Astrocyte (in vitro differentiated cells and primary cell): ENCODE data around the gene PRKCH. TPM values are rescaled to one million over a fixed set of nuclear protein-coding genes. Genes with fewer than 3 reads are reported as not detected.

ENCODE experiments used
- DNase-seq: peaks from one replicate; pipeline ENCODE4 v3.0.0-alpha.2; 2010; ENCODE audit warnings: low read depth
- FAIRE-seq: peaks from 2 replicates; lab custom pipeline; 2011; peaks lifted over from hg19 to GRCh38; lab: Jason Lieb, UNC
- H2AFZ ChIP-seq: 2 replicates; pipeline ENCODE4 v1.6.0; 2012; ENCODE audit warnings: low read depth, low read length, inconsistent platforms
- H3K27ac ChIP-seq: 2 replicates; pipeline ENCODE4 v1.5.1; 2011; ENCODE audit warnings: low read depth, low read length, inconsistent platforms
- H3K27me3 ChIP-seq: 2 replicates; pipeline ENCODE4 v1.6.0; 2011; ENCODE audit warnings: low read length, inconsistent platforms; ENCODE audit not compliant: insufficient read depth
- H3K36me3 ChIP-seq: 2 replicates; pipeline ENCODE4 v1.5.1; 2011; ENCODE audit warnings: low read length, inconsistent platforms; ENCODE audit not compliant: insufficient read depth
- H3K4me1 ChIP-seq: 2 replicates; pipeline ENCODE4 v1.5.1; 2011; ENCODE audit warnings: low read length, inconsistent platforms; ENCODE audit not compliant: insufficient read depth
- H3K4me2 ChIP-seq: 2 replicates; pipeline ENCODE4 v1.6.0; 2012; ENCODE audit warnings: low read length, inconsistent platforms
- H3K4me3 ChIP-seq: 2 replicates; pipeline ENCODE4 v1.5.1; 2011; ENCODE audit warnings: low read depth, mild to moderate bottlenecking, low read length, inconsistent platforms; ENCODE audit not compliant: insufficient read depth
- H3K79me2 ChIP-seq: 2 replicates; pipeline ENCODE4 v1.6.0; 2012; ENCODE audit warnings: mild to moderate bottlenecking, low read length, inconsistent platforms; ENCODE audit not compliant: insufficient read depth
- H3K9ac ChIP-seq: 2 replicates; pipeline ENCODE4 v1.6.0; 2012; ENCODE audit warnings: mild to moderate bottlenecking, low read length, inconsistent platforms
- H3K9me3 ChIP-seq: 2 replicates; pipeline ENCODE4 v1.5.1; 2012; ENCODE audit warnings: low read depth, mild to moderate bottlenecking, low read length, inconsistent platforms; ENCODE audit not compliant: insufficient read depth
- H4K20me1 ChIP-seq: 2 replicates; pipeline ENCODE4 v1.6.0; 2012; ENCODE audit warnings: low read length, inconsistent platforms; ENCODE audit not compliant: insufficient read depth
- H3K27ac Mint-ChIP-seq: one replicate; pipeline ENCODE4 v1.8.0; 2021; ENCODE audit warnings: mild to moderate bottlenecking, mixed read lengths; ENCODE audit not compliant: unreplicated experiment
- H3K27me3 Mint-ChIP-seq: one replicate; pipeline ENCODE4 v1.8.0; 2021; ENCODE audit warnings: low read depth, mixed read lengths; ENCODE audit not compliant: unreplicated experiment
- H3K36me3 Mint-ChIP-seq: one replicate; pipeline ENCODE4 v1.8.0; 2021; ENCODE audit warnings: low read depth, mixed read lengths; ENCODE audit not compliant: unreplicated experiment
- H3K4me1 Mint-ChIP-seq: one replicate; pipeline ENCODE4 v1.8.0; 2021; ENCODE audit warnings: low read depth, mixed read lengths; ENCODE audit not compliant: unreplicated experiment
- H3K4me3 Mint-ChIP-seq: one replicate; pipeline ENCODE4 v1.8.0; 2021; ENCODE audit warnings: mild to moderate bottlenecking, moderate library complexity, mixed read lengths; ENCODE audit not compliant: unreplicated experiment
- H3K9me3 Mint-ChIP-seq: one replicate; pipeline ENCODE4 v1.8.0; 2021; ENCODE audit warnings: mild to moderate bottlenecking, mixed read lengths; ENCODE audit not compliant: unreplicated experiment
- CTCF ChIP-seq: IDR thresholded peaks from 2 replicates; pipeline ENCODE4 v1.5.1; 2011; ENCODE audit warnings: low read depth, mild to moderate bottlenecking, inconsistent platforms, low read length, moderate library complexity; ENCODE audit not compliant: insufficient read depth
- EZH2 ChIP-seq: IDR thresholded peaks from 2 replicates; pipeline ENCODE4 v1.6.1; 2012; ENCODE audit warnings: mild to moderate bottlenecking, low read length, inconsistent platforms; ENCODE audit not compliant: insufficient read depth
- total RNA-seq: library from RNA; stranded (reverse); gene quantifications from 2 replicates; pipeline ENCODE4 v1.2.1, GENCODE V29; 2021

The PRKCH gene
- total RNA-seq, 1 donor from 2014 or later: 6.0 TPM

DNA sequence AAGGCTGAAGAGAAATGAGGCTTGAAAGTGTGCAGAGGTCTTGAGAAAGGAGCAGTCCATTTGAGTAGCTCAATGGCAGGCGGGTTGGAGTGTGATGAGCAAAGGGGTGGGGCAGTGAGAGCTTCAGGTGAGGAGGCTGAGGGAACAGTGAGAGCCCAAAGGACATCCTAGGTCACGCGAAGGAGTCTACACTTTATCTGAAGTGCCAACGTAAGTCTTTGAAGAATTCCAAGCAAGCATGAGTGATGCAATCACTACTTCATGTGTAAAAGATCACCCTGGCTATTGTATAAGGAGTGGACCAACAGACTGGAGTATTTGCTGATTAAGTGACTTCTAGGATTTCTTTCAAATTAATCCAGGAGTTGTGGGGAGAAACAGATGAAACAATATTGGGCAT lies 214.1 kb downstream of the PRKCH start:
- H3K27me3 Mint-ChIP-seq: no peaks in the 10 kb centered on the region
- no peak overlapping the region for H3K4me2 ChIP-seq
- FAIRE-seq: no peak
- H3K36me3 Mint-ChIP-seq: no peaks in the 10 kb centered on the region
- no peak overlapping the region for H3K27ac ChIP-seq
- TF ChIP-seq CTCF (no peak), EZH2 (no peak)
- H3K4me3 Mint-ChIP-seq: peak overlapping the region; percentile 50
- H3K27me3 ChIP-seq: no peaks in the 10 kb centered on the region
- H3K4me1 ChIP-seq: peaks cover 18% of the 10 kb centered on the region
- H3K9ac ChIP-seq: no peak overlapping the region
- H3K9me3 Mint-ChIP-seq: peaks cover 2% of the 10 kb centered on the region
- no peaks in the 10 kb centered on the region for H4K20me1 ChIP-seq
- H3K79me2 ChIP-seq: no peaks in the 10 kb centered on the region
- H3K27ac Mint-ChIP-seq: peak overlapping the region; percentile 87
- H3K4me3 ChIP-seq: no peak overlapping the region
- no peak overlapping the region for H2AFZ ChIP-seq
- no peak for DNase-seq
- H3K4me1 Mint-ChIP-seq: peaks cover 60% of the 10 kb centered on the region
- H3K9me3 ChIP-seq: no peaks in the 10 kb centered on the region
- H3K36me3 ChIP-seq: no peaks in the 10 kb centered on the region

DNA sequence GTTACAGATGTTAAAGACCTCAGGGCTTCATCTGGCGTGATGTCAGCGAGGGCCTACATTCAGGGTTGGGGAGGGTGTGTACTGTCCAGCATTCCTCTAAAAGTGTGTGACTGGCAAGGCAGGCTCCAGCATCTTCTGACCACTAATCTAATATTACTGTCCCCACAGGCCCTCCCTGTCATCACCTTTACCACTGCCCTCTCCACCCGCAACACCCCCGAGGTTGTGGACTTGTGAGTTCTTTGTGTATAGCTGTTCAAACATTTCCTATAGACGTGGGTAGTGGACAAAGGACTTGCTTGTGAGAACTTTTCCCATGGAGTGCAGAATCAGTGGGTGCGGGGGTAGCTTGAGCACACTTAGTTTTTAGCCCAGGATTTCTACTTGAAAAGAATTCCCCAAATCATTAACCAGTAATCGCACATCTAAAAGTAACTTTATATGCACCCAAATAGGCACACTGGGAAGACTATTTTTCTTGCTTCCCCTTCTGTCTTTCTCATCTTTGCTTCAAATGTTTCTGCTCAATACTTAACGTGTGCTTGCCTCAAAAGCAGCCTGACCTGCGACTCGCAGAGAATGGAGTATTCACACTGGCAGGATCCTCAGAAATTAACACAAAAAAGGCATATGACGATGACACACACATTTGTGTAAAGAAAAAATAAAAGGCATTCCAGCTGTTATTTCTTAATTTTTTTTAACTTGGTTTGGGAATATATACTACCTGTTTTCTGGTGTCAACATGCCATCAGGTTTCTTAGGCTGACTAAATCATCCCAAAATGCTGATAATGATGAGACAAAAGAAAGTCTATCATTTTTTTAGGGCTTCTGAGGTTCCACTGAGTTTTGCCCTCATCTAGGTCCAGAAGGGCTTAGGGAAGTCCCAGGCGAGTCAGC lies 215.5 kb downstream of the PRKCH start:
- FAIRE-seq (no peak), DNase-seq (no peak)
- no peaks in the 10 kb centered on the region for H3K36me3 Mint-ChIP-seq
- Histone ChIP-seq H3K4me1 (peaks cover 18% of the 10 kb centered on the region), H3K4me3 (no peak overlapping the region), H3K9ac (peak overlapping the region; percentile 17), H3K79me2 (no peaks in the 10 kb centered on the region), H3K36me3 (no peaks in the 10 kb centered on the region), H3K9me3 (no peaks in the 10 kb centered on the region), H2AFZ (peak overlapping the region; percentile 6), H3K27me3 (no peaks in the 10 kb centered on the region), H3K27ac (peak overlapping the region; percentile 30), H3K4me2 (peak overlapping the region; percentile 68), H4K20me1 (no peaks in the 10 kb centered on the region)
- H3K27ac Mint-ChIP-seq: peak overlapping the region; percentile 94
- H3K4me1 Mint-ChIP-seq: peaks cover 47% of the 10 kb centered on the region
- H3K27me3 Mint-ChIP-seq: no peaks in the 10 kb centered on the region
- H3K4me3 Mint-ChIP-seq: no peak overlapping the region
- H3K9me3 Mint-ChIP-seq: peaks cover 2% of the 10 kb centered on the region
- TF ChIP-seq CTCF (no peak), EZH2 (no peak)
